Measurements from ENCODE around the gene ATG101.

ATG101 gene

GRCh38 chr12:52057638-52058576 is 11.9 kb upstream of the ATG101 start:
- no peak for DNase-seq (ENCODE audit: low read depth in 3 of 3)

DNA sequence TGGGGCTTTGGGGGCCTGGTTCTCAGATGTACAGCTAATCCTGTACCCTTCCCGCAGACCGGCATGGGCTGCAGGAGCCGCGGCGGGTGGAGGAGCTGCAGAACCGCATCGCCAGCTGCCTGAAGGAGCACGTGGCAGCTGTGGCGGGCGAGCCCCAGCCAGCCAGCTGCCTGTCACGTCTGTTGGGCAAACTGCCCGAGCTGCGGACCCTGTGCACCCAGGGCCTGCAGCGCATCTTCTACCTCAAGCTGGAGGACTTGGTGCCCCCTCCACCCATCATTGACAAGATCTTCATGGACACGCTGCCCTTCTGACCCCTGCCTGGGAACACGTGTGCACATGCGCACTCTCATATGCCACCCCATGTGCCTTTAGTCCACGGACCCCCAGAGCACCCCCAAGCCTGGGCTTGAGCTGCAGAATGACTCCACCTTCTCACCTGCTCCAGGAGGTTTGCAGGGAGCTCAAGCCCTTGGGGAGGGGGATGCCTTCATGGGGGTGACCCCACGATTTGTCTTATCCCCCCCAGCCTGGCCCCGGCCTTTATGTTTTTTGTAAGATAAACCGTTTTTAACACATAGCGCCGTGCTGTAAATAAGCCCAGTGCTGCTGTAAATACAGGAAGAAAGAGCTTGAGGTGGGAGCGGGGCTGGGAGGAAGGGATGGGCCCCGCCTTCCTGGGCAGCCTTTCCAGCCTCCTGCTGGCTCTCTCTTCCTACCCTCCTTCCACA is 11.0 kb upstream of the ATG101 start:
- DNase-seq (ENCODE audit: low read depth in 3 of 3), result no peak

GRCh38 chr12:52059582-52060497 is 9.9 kb upstream of the ATG101 start:
- DNase-seq (ENCODE audit: low read depth in 3 of 3), result no peak

DNA sequence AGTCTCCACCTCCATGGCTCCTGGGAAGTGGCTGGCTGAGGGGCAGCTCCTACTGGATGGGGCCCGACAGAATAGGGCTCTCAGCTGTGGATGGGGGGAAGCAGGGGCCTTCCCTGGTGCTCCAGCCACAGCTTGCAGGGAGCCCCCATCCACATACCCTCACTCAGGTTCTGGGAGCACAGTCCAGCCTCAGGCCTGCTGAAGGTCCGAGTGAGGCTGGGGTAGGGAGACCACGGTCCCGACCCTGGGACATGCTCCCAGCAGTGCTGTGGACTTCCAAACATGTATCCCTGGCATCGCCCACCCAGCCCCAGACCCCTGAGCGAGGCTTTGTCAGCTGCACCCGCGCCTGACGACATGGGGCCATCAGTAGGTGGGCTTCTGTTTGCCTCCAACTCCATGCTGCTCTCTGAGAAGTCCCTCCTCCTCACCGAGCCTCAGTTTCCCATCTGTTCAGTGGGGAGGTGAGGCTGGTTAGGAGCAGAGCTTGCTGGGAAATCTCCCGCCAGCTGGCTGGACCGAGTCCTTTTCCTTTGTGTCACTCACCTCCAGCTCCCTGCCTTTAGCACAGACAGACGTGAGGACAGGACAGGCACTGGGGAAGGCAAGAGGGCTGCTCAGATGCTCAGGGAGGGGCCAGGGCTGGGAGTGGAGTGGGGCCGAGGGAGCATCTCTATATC is 9.1 kb upstream of the ATG101 start:
- DNase-seq (ENCODE audit: low read depth in 3 of 3), result no peak

DNA sequence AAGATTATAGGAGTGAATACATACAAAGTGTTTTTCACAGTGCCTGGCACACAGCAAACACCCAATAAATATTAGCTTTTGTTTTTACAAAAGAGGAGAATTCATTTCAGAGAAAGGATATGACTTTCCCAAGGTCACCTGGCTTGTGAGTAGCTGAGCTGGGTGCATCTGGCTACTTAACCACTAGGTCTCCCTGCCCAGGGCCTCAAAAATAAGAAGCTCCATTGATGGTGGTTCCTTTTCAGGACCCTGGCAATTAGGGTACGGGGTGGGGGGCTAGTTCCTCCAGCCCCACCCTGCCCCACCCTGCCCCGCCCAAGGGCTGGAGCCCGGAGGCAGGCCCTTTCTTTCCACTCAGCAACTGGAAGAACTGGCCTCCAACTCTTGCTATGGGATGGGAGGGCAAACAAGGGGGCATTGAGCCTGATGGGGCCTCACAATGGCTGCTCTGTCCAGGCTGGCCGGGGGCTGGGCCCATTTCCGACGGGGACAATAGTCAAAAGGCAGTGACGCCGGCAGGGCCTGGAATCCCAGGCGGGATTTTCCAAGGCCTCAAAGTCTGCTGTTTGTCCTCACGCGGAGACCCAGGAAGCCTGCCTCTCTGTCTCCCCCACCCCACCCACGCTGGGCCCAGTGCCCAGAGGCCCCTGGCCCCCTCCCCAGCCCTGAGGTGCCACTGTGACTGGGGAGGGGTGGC is 8.2 kb upstream of the ATG101 start:
- DNase-seq (ENCODE audit: low read depth in 3 of 3), result no peak

GRCh38 chr12:52062167-52063081 is 7.4 kb upstream of the ATG101 start:
- no peak for DNase-seq (ENCODE audit: low read depth in 3 of 3)

DNA sequence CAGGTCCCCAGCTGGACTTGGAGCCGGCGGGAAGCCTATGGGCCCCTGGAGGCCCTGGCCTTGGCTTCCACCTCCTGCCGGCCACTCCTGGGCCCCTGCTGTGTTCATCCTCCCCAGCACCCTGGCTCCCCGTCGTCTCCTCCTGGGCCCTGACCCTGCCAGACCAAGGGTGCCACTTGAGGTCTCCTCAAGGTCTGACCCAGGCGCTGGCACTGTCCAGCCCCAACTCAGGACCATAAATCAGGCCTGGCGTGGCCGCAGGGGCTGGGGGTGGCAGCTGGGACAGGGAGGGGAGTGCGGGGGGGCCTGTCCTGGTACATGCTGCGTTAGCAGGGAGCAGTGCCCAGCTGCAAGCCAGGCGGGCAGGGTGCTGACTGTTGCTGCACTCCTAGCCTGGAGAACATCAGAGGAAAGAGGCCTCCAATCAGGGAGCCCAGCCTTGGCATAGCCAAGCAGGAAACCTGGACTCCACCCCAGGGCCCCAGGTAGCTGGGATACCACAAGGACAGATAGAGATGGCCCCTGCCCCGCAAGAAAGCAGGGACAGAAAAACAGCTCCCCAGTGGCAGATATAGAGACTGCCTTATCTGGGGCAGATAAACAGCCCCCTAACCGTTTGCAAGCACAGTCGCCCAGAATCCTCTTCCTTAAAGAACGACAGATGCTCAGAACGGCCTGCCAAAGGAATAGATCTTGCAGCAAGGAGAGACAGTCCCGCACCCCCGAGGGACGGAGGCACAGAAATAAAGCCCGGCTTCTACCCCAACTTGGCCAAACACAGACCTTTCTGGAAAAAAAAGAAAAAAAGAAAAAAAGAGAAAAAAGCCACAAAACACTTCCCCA is 6.5 kb upstream of the ATG101 start:
- no peak for DNase-seq (ENCODE audit: low read depth in 3 of 3)

- no peak for DNase-seq (ENCODE audit: low read depth in 3 of 3)
Observed at GRCh38 chr12:52063981-52064649, 5.7 kb upstream of the ATG101 start.

DNA sequence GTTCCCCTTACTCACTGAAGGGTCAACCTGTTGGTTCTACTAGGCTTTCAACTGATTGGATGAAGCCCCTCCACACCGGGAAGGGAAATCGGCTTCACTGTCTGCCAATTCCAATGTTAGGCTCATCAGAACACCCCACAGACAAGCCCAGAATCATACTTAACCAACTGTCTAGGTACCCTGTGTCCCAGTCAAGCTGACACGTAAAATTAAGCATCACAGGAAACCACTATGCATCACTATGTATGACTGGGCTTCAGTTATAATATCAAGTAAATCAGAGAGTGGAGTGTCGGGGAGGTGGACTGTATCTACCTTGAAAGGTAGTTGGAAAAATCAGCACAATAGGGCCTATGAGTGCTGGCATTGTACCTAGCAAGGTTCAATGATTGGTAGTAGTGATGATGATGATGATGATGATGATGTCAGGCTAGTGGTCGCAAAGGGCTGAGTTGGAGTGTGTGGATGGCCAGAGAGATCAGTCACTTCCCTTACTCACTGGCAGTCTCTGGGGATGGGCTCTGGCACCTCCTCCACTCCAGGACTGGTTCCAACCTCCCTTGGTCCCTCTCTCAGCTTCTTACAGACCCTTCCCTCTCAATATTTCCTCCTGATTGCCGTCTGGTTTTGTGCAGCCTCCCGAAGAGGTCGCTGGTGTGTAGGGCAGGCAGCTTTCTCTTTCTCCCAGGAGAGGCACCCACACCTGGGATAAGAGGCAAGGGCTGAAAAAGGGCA is 3.3 kb upstream of the ATG101 start:
- DNase-seq (ENCODE audit: low read depth in 3 of 3), result no peak

GRCh38 chr12:52067081-52067374 is 2.8 kb upstream of the ATG101 start:
- no peak for DNase-seq (ENCODE audit: low read depth in 3 of 3)

- no peak for DNase-seq (ENCODE audit: low read depth in 3 of 3)
Observed at GRCh38 chr12:52070185-52070925, 577 bp downstream of the ATG101 start.

GRCh38 chr12:52073531-52074381 is 4.0 kb downstream of the ATG101 start:
- DNase-seq (ENCODE audit: low read depth in 3 of 3), result no peak

DNA sequence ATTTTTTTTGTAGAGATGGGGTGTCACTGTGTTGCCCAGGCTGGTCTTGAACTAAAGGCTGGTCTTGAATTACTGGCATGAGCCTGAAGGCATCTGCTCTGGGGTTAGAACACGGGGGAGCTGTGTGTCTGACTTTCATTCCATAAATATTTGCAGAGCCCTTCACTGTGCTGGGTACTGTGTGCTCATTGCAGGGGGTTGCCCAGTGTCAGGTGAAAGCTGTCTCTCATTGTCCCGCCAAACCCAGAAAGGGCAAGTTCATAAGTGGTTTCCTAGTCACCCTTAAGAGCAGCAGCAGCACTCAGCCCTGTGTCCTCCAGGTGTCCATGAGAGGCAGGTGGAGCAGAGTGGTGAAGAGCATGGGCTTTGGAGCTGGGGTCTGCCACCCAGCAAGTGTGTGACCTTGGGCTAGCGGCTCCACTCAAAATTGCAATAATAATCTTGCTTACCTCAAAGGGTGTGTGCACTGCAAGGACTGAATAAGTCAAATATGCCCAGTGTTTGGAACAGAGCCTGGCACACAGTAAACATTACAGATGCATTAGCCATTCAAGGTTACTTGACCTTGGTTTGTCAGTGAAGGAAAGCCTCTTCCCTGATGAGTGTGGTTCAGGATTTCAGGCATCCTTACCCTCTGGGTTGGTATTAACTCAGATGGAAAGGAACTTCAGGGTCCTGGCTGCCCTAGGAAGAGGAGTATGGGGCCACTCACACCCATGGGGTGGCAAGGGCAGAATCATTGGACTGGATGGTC is 5.4 kb downstream of the ATG101 start:
- DNase-seq (ENCODE audit: low read depth in 3 of 3), result no peak

GRCh38 chr12:52076811-52077210 is 7.0 kb downstream of the ATG101 start:
- DNase-seq (ENCODE audit: low read depth in 3 of 3), result no peak

- no peak for DNase-seq (ENCODE audit: low read depth in 3 of 3)
Observed at GRCh38 chr12:52078276-52078675, 8.5 kb downstream of the ATG101 start.
